ENCODE data around the gene HMGA1. TPM values are rescaled to one million over a fixed set of nuclear protein-coding genes. Genes with fewer than 3 reads are reported as not detected.

The HMGA1 gene
- polyA plus RNA-seq, 3 donors = 11.4 to 37.9 (median 17.6) TPM

DNA sequence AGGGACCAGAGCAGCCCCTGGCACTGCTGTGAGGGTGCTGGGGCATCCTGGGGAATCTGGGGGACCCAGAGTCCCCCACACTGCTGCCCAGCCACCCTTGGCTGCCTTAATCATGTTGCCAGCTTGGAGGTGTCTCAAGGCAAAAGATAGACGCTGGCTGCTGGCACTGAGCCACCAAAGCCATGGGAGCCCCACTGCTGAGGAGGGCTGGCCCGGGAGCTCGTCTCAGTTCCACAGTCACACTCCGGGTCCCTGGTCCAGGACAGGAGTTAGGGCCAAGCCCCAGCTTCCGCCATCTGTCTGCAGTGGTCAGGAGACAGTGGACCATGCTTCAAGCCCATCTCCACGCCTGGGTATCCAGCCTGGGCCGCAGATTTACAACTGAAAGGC, 41.0 kb upstream of the HMGA1 start:
- Histone ChIP-seq H3K27ac (ENCODE audit: low read depth in 1 of 2, low read length in 2 of 2) (no peak overlapping the region), H4K20me1 (ENCODE audit: insufficient read depth, low read length) (no peaks in the 10 kb centered on the region), H3K36me3 (replicated peaks in 1 of 2; ENCODE audit: control insufficient read depth in 1 of 2, insufficient read depth in 2 of 2, low read length in 2 of 2) (no peaks in the 10 kb centered on the region), H3K27me3 (ENCODE audit: control insufficient read depth in 2 of 2, insufficient read depth in 2 of 2, low read length in 2 of 2) (peaks cover 0 to 3% of the 10 kb centered on the region in 2 donors), H3K4me2 (replicated peaks; ENCODE audit: extremely low read depth, low read length, poor library complexity, severe bottlenecking) (no peak overlapping the region), H2AFZ (ENCODE audit: insufficient read depth, low read depth, low read length, poor library complexity, severe bottlenecking) (peak overlapping the region; percentile 95), H3K79me2 (ENCODE audit: insufficient read depth, low read length) (no peaks in the 10 kb centered on the region), H3K9me3 (replicated peaks in 1 of 2; ENCODE audit: control insufficient read depth in 1 of 2, insufficient read depth in 1 of 2, low read length in 2 of 2) (no peaks in the 10 kb centered on the region), H3K4me1 (ENCODE audit: control insufficient read depth in 1 of 2, insufficient read depth in 2 of 2, low read length in 2 of 2) (peaks cover 10 to 13% of the 10 kb centered on the region in 2 donors), H3K9ac (ENCODE audit: insufficient read depth, low read length, poor library complexity, severe bottlenecking) (peak overlapping the region; percentile 53), H3K4me3 (replicated peaks in 1 of 3; ENCODE audit: low read depth in 2 of 3, low read length in 3 of 3) (no peak overlapping the region)
- no peaks in the 10 kb centered on the region for H3K36me3 Mint-ChIP-seq
- H3K27me3 Mint-ChIP-seq (ENCODE audit: low read depth in 3 of 3) = peaks cover 5 to 26% (median 15%) of the 10 kb centered on the region in 3 donors
- H3K9me3 Mint-ChIP-seq = peaks cover 0 to 1% (median 0%) of the 10 kb centered on the region in 7 donors
- 66% methylated on average over 7 of the region's 7 CpGs for WGBS (ENCODE audit: insufficient coverage)
- TF ChIP-seq CTCF (IDR thresholded peaks at IDR 0.05) = no peak
- no peak for DNase-seq
- H3K4me3 Mint-ChIP-seq = no peak overlapping the region
- H3K4me1 Mint-ChIP-seq = peaks cover 9% of the 10 kb centered on the region
- no peak overlapping the region for H3K27ac Mint-ChIP-seq
- intact Hi-C loops (cut with micrococcal nuclease) = loop anchor here (1.0 to 5.0 kb wide), 4 partner anchors 52 to 219 kb away; partner anchors contain the start of gene SMIM29 (in 2 of the 2)

DNA sequence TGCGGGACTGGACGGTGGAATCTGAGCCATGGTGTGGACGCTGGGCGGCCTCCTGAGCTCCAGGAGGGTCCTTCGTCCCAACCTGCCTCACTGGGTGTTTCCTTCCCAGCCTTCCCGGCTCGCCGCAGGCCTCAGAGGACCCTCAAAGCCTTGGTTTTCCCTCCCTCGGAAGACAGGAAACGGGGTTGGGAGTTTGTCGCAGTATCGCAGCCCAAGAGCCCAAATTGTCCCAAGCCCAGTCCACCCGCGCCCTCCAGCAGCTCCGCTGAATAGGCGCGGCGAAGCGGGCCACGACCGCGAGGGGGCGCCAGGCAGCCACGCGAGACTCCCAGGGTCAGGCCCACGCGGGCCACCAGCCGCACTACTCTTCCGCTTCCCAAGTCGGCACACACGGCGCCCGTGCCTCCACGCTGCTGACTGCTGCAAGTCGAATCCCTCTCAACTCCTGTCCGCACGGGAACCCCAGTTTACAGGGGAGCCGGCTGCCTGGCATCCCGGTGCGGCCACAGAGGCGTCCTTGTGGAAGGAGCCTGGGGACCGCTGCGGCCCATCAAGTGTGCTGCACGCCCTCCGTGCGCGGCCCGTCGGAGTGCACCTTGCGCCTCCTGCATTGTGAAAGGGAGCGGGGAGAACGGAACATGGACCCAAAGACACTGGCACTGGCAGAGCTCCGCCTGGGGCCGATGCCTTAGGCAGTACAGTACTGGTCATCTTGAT, 40.4 kb upstream of the HMGA1 start:
- intact Hi-C loops (cut with micrococcal nuclease) = loop anchor here (1.0 to 5.0 kb wide), 4 partner anchors 51 to 219 kb away; partner anchors contain the start of gene SMIM29 (in 2 of the 2)
- Mint-ChIP-seq H3K27ac (peak overlapping the region in 3 of 7 donors; percentile 45 to 63 (median 63)), H3K36me3 (no peaks in the 10 kb centered on the region), H3K4me3 (peak overlapping the region; percentile 85 to 93), H3K27me3 (ENCODE audit: low read depth in 3 of 3) (peaks cover 4 to 27% (median 16%) of the 10 kb centered on the region in 3 donors), H3K4me1 (peaks cover 8% of the 10 kb centered on the region), H3K9me3 (peaks cover 0 to 3% (median 0%) of the 10 kb centered on the region in 7 donors)
- peak overlapping the region; percentile 36 to 76 (median 47) for H3K4me3 ChIP-seq (replicated peaks in 1 of 3; ENCODE audit: low read depth in 2 of 3, low read length in 3 of 3)
- no peaks in the 10 kb centered on the region for H3K36me3 ChIP-seq (replicated peaks in 1 of 2; ENCODE audit: control insufficient read depth in 1 of 2, insufficient read depth in 2 of 2, low read length in 2 of 2)
- peak overlapping the region; percentile 95 for H2AFZ ChIP-seq (ENCODE audit: insufficient read depth, low read depth, low read length, poor library complexity, severe bottlenecking)
- peak; percentile 86 to 88 (median 88) for DNase-seq
- peak overlapping the region; percentile 88 for H3K4me2 ChIP-seq (replicated peaks; ENCODE audit: extremely low read depth, low read length, poor library complexity, severe bottlenecking)
- H3K79me2 ChIP-seq (ENCODE audit: insufficient read depth, low read length) = no peaks in the 10 kb centered on the region
- H3K9ac ChIP-seq (ENCODE audit: insufficient read depth, low read length, poor library complexity, severe bottlenecking) = peak overlapping the region; percentile 53
- peaks cover 0 to 3% of the 10 kb centered on the region in 2 donors for H3K27me3 ChIP-seq (ENCODE audit: control insufficient read depth in 2 of 2, insufficient read depth in 2 of 2, low read length in 2 of 2)
- peak; percentile 98 for TF ChIP-seq CTCF (IDR thresholded peaks at IDR 0.05)
- 4% methylated on average over 52 of the region's 54 CpGs for WGBS (ENCODE audit: insufficient coverage)
- no peaks in the 10 kb centered on the region for H4K20me1 ChIP-seq (ENCODE audit: insufficient read depth, low read length)
- H3K4me1 ChIP-seq (ENCODE audit: control insufficient read depth in 1 of 2, insufficient read depth in 2 of 2, low read length in 2 of 2) = peaks cover 8 to 11% of the 10 kb centered on the region in 2 donors
- no peak overlapping the region for H3K27ac ChIP-seq (ENCODE audit: low read depth in 1 of 2, low read length in 2 of 2)
- no peaks in the 10 kb centered on the region for H3K9me3 ChIP-seq (replicated peaks in 1 of 2; ENCODE audit: control insufficient read depth in 1 of 2, insufficient read depth in 1 of 2, low read length in 2 of 2)
